HG02642 (cell line): ENCODE measurements around the gene NME4.
"Not testable (repeated sequence)": the region's sequence is repeated elsewhere in the genome, so short reads cannot be mapped to it uniquely, and the experiment has no call there.

Source experiments
- ATAC-seq: cut with Tn5 transposase; IDR thresholded peaks from one replicate; pipeline ENCODE4 v1.9.1; 2021; ENCODE audit warnings: mild to moderate bottlenecking; ENCODE audit not compliant: unreplicated experiment, poor library complexity

The NME4 gene

DNA sequence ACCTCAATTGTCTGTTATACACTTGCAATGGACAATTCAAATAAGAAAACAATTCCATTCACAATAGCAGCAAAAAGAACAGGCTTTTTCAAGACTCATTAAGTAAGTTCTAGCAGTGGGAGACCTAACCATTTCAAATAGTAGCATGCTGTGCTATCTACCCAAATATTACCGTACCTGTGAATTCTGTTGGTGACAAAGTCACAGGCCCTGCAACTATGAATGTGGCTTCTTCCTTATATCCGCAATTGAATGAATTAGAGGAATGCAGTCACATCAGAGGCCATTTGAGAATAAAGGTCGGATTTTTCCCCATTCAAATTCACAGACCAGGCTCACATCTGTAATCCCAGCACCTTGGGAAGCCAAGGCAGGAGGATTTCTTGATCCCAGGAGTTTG lies 800 bp upstream of the NME4 start:
- ATAC-seq, result no peak

GRCh38 chr16:396605-397004 lies 394 bp upstream of the NME4 start:
- ATAC-seq, result no peak

GRCh38 chr16:397736-398332 lies 835 bp downstream of the NME4 start:
- ATAC-seq, result no peak

DNA sequence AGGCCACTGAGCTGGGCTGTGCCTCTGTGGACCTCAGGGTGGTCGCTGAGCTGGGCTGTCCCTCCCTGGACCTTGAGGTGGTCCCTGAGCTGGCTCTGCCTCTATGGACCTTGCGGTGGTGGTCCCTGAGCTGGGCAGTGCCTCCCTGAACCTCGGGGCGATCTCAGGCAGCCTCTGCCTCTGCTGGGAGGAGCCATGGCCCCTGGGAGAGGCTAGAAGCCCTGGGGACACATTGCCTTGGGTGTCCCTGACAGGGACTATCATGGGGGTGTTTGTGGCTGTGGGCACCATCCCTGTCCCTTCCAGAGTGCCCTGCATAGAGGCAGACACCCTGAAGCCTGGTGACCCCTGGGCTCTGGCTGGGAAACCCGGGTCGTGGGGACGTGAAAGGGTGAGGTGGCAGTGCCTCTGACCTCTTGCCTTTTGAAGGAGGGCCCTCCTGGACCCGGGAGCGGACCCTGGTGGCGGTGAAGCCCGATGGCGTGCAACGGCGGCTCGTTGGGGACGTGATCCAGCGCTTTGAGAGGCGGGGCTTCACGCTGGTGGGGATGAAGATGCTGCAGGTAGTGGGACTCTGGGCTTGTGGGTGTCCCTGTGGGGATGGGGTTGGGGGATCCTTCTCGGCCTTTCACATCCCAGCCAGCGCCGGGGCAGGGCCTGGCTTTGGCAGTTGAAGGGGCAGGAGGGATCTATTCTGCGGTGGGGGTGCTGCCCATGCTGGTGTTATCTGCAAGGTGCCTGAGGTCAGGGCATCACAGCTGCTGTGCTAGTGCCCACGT lies 1.8 kb downstream of the NME4 start:
- no peak for ATAC-seq

DNA sequence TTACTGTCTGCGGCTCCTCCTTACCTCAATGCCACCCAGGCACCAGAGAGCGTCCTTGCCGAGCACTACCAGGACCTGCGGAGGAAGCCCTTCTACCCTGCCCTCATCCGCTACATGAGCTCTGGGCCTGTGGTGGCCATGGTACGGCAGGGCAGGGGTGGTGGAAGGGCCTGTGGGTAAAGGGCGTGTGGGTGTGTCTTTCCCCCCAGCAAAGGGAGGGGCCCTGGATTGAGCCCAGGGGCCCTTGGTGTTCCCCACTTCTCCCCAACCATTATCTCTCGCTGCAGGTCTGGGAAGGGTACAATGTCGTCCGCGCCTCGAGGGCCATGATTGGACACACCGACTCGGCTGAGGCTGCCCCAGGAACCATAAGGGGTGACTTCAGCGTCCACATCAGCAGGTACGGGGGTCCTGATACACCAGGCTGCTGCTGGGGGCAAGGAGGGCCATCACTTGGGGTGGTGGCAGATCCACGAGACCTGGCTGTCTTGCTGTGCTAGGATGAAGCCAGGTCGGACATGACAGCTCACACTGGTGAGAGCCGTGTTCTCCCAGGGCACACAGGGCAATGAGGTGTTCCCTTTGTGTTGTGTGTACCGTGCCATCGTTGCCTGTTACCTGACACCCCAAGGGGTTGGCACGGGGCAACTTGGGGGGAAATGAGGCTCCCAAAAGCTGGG lies 2.5 kb downstream of the NME4 start:
- ATAC-seq, result no peak

- no peak for ATAC-seq
Measured at GRCh38 chr16:400061-400591, 3.1 kb downstream of the NME4 start.

DNA sequence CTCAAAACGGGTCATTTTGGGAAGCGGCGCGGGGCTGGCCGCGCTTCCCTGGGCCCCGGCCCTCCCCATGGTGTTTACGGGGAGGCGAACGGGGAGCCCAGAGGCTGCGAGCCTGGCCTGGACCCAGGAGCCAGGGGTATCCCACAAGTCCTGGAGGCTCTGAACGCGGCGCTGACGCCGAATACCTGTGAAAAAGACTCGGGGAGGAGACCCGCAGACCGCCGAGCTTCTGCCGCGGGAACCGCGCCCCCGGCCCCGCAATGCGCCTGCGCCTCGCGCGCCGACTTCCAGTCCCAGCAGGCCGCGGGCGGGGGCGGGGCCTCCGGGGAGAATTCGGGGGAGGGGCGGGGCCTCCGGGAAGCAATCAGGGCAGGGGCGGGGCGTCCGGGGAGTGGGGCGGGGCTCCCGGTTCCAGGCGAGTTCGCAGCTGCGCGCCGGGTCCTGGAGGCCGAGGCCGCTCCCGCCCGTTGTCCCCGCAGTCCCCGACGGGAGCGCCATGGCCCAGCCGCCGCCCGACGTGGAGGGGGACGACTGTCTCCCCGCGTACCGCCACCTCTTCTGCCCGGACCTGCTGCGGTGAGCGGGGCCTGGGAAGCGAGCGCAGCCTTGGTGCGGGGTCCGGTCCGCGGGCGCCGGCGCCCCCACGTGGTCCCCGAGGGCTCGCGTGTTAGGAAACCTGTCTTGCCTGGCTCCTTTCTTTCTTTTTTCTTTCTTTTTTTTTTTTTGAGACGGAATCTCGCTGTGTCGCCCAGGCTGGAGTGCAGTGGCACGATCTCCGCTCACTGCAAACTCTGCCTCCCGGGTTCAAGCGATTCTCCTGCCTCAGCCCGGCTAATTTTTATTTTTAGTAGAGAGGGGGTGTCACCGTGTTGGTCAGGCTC lies 4.7 kb downstream of the NME4 start, which contains the start of gene DECR2:
DECR2 (plus strand) TSS at position 418 of the 881 bp plus-strand sequence; CDS start at position 497, 79 bp downstream.
- ATAC-seq, result peak; percentile 55

- ATAC-seq, result no peak
Measured at GRCh38 chr16:404971-405486, 8.0 kb downstream of the NME4 start.

- ATAC-seq, result no peak
Measured at GRCh38 chr16:405548-406506, 8.8 kb downstream of the NME4 start.

DNA sequence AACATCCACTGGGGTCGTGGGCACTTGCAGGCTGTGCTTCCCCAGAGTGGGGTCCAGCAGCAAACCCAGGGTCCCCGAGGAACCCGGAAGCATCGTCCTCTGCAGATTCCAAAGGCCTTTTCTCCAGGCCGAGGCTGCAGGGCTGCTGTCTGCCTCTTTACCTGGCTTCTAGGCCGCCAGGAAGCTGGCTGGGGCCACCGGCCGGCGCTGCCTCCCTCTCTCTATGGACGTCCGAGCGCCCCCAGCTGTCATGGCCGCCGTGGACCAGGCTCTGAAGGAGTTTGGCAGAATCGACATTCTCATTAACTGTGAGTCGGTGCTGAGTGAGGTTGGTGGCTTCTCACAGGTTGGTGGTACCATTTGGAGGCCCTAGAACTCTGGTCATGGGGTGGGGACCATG lies 10.3 kb downstream of the NME4 start:
- ATAC-seq, result no peak

DNA sequence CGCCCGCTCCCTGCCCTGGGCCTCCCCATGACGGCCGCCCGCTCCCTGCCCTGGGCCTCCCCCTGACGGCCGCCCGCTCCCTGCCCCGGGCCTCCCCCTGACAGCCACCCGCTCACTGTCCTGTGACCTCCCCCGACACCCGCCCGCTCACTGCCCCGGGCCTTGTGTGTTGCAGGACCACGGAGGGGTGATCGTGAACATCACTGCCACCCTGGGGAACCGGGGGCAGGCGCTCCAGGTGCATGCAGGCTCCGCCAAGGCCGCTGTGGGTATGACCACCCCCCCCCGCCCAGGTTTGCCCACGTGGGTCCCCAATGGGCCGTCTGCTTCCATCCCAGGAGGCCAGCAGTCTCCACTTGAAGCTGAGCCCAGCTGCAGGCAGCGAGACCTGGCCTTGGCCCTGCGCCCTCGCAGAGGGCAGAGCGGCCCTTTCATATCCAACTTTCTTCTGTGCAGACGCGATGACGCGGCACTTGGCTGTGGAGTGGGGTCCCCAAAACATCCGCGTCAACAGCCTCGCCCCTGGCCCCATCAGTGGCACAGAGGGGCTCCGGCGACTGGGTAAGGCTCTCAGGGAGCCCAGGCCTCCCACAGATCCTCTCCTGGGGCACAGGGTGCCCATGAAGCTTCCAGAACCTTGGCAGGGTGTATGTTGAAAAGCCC lies 13.6 kb downstream of the NME4 start:
- no peak for ATAC-seq

DNA sequence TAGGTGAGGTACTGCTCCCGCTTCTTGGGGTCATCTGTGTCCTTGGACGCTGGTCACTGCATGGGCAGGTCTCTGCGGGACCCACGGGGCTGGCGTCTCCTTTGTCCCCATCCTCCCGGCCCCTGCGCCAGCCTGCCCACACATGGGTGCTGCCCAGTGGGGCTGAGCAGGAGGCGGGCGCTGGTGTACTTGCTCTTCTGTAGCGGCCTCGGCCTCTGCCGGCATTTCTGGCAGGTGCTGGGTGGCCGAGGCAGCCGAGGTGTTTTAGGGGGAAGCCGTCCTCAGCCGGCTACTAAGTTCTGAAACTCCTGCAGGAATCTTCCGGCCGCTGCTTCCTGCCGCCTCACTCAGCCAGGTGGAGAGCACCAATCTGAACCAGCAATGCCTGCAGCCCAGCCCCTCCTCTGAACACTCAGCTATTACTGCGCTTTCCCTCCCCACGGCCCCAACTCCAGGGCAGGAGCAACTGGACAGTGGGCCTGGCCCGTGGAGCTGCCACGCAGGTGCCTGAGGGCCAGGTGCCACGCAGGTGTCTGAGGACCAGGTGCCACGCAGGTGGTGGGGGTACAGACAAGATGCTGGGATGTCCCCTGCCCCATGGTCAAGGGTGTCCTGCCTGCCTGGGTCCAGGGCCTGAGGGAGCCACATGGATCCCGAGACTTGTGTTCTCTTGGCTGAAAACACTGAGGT lies 14.7 kb downstream of the NME4 start:
- no peak for ATAC-seq

DNA sequence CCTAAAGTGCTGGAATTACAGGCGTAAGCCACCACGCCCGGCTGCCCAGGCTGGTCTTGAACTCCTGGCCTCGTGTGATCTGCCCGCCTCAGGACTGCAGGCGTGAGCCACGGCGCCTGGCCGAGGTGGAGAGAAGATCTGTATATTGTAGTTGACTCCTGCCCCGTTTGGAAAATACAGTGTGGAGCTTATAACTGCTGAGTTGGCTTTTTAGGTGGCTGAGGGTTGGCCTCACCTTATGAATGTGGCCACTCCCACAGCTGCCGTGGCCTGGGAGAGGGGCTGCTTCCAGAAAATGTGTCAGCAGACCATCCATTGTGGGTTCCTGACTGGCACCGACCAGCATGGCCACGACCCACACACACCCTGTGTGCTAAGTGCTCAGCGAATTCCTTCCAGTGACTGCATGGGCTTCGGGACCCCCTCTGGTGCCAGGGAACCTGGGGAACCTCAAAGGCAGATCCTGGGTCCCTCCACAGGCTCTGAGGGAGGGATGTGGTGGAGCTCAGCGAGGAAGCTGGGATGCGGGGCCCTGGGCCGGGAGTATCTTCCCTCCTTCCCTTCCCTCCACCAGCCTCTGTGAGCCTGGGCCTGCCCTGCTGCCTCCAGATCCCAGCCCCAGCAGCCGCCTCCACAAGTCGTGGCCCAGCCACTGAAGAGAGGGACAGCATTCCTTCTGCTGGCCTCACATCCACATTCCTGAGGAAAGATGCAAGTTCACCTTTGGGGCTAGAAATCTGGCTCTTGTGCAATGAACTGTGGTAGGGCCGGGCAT lies 17.6 kb downstream of the NME4 start:
- no peak for ATAC-seq

DNA sequence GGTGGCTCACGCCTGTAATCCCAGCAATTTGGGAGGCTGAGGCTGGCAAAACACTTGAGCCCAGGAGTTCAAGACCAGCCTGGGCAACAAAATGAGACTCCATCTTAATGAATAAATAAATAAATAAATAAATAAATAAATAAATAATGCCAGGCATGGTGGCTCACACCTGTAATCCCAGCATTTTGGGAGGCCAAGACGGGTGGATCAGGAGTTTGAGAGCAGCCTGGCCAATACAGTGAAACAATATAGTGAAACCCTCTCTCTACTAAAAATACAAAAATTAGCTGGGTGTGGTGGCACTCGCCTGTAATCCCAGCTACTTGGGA lies 18.1 kb downstream of the NME4 start:
- not testable (repeated sequence) for ATAC-seq

- ATAC-seq, result not testable (repeated sequence)
Measured at GRCh38 chr16:422179-422578, 25.2 kb downstream of the NME4 start.

GRCh38 chr16:424033-424622 lies 27.1 kb downstream of the NME4 start:
- ATAC-seq, result no peak

DNA sequence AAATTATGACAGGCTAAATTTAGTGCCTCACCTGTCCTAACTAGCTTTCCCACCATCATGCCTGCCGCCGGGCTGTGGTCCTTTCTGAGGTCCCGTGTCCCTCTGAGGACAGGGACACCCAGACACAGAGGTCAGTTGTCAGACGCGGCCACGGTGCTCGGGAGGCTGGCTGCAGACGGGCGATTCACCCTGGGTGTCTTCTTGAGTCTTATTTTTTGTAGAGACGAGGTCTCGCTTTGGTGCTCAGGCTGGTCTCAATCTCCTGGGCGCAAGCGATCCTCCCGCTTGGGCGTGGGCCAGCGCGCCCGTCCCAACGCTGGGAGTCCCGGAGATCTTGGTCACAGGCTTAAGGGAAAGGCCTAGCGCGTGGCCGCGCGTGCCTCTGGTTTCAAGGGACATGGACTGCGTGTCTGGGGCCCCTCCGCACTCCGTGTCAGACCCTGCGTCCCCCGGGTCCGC lies 27.7 kb downstream of the NME4 start:
- no peak for ATAC-seq
